ENCODE data around the gene SQOR.

The SQOR gene

GRCh38 chr15:45734260-45734711 is 99.5 kb downstream of the SQOR start:
- DNase-seq (ENCODE audit: extremely low read depth, insufficient read length) = no peak
- no peaks in the 10 kb centered on the region; the same call in 1 of the 2 replicates for H3K27me3 ChIP-seq (replicated peaks; ENCODE audit: control insufficient read depth, insufficient read depth, low read length)
- H3K4me3 ChIP-seq (replicated peaks; ENCODE audit: low read depth, low read length) = no peak overlapping the region
- H3K36me3 ChIP-seq (ENCODE audit: control insufficient read depth, insufficient read depth, low read length) = no peaks in the 10 kb centered on the region
- TF ChIP-seq CTCF (IDR thresholded peaks at IDR 0.05; ENCODE audit: insufficient read depth, low read length, poor library complexity, severe bottlenecking) = no peak
